Caki2 (cell line): ENCODE data around the gene CCM2. TPM values are rescaled to one million over a fixed set of nuclear protein-coding genes. Genes with fewer than 3 reads are reported as not detected.
"Not testable (repeated sequence)": the region's sequence is repeated elsewhere in the genome, so short reads cannot be mapped to it uniquely, and the experiment has no call there.

Experiments used
- DNase-seq: peaks from one replicate; pipeline ENCODE4 v3.0.0-alpha.2; 2015; ENCODE audit warnings: low read depth
- in situ Hi-C: cut with HindIII; loops from 2 replicates; pipeline ENCODE4 v1.10.0; 2016; ENCODE audit warnings: low sequenced_read_pairs, low pct_unique_long_range_greater_than_20kb, mixed read lengths
- total RNA-seq: library from RNA; depleted of rRNA; stranded (reverse); fragments of >200 nt; shearing (Covaris generic); gene quantifications from 2 replicates; pipeline ENCODE4 v1.2.3, GENCODE V29; 2014; ENCODE audit warnings: low replicate concordance

CCM2 gene
- total RNA-seq, 1 experiment from 2014 or later, result 81.5 TPM

DNA sequence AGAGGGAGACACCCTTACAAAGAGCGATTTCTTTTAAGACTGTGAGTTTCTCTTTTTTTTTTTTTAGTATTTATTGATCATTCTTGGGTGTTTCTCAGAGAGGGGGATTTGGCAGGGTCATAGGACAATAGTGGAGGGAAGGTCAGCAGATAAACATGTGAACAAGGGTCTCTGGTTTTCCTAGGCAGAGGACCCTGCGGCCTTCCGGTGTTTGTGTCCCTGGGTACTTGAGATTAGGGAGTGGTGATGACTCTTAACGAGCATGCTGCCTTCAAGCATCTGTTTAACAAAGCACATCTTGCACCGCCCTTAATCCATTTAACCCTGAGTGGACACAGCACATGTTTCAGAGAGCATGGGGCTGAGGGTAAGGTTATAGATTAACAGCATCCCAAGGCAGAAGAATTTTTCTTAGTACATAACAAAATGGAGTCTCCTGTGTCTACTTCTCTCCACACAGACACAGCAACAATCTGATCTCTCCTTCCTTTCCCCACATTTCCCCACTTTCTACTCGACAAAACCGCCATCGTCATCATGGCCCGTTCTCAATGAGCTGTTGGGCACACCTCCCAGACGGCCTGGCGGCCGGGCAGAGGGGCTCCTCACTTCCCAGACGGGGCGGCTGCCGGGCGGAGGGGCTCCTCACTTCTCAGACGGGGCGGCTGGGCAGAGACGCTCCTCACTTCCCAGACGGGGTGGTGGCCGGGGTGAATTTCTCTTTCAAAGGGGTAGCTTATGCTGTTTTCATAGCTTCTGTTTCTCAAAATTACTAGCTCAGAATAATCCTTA is 7.8 kb upstream of the CCM2 start:
- in situ Hi-C loops, result not testable (repeated sequence)

DNA sequence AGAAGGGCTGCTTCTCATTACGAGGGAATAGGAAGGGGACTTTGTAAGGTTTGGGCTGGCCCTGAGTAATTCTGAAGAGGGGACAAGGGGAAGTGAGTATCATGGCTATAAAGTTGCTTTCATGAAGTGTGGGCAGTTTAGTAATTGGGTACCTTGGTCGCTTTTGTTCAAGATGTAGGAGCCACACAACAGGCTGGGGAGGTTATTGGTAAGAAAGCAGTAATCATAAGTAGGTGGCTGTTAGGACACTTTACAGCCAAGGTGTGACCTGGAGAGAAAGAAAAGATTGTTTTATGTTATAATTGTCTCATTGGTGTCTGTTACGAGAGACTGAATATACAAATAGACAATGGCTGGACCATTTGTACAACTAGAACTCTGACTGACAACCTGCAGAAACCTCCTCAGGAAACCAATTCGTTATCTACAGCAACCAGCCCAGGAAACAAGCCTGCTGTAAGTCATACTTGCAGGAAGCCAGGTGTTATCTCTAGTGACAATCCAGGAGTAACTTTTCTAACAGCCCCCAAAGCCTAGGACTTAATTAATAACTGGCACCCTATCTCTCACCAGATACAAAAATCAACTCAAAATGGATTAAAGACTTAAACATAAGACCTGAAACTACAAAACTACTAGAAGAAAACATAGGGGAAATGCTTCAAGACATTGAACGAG is 5.0 kb upstream of the CCM2 start:
- no peak for DNase-seq
- in situ Hi-C loops, result no loop called here

More for the DNA sequence above, 7.8 kb upstream of the CCM2 start:
- not testable (repeated sequence) for DNase-seq

DNA sequence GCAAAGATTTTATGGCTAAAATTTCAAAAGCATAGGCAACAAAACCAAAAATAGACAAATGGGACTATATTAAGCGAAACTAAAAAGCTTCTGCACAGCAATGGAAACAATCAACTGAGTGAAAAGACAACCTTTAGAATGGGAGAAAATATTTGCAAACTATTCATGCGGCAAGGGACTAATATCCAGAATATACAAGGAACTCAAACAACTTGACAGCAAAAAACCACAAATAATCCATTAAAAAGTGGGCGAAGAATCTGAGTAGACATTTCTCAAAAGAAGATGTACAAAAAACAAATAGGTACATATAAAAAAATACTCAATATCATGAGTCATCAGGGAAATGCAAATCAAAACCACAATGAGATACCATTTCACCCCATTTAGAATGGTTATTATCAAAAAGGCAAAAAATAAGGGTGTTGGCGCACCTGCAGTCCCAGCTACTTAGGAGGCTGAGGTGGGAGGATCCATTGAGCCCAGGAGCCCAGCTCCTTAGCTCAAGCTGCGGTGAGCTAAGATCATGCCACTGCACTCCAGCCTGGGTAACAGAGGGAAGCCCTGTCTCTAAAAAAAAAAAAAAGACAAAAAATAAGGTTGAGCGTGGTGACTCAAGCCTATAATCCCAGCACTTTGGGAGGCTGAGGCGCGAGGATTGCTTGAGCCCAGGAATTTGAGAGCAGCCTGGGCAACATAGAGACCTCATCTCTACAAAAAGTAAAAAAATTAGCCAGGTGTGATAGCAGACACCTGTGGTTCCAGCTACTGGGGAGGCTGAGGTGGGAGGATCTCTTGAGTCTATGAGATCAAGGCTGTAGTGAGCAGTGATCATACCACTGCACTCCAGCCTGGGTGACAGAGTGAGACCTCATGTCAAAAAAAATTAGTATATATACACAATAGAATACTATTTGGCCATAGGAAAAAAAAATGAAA is 4.2 kb upstream of the CCM2 start:
- in situ Hi-C loops, result no loop called here
- DNase-seq, result no peak

DNA sequence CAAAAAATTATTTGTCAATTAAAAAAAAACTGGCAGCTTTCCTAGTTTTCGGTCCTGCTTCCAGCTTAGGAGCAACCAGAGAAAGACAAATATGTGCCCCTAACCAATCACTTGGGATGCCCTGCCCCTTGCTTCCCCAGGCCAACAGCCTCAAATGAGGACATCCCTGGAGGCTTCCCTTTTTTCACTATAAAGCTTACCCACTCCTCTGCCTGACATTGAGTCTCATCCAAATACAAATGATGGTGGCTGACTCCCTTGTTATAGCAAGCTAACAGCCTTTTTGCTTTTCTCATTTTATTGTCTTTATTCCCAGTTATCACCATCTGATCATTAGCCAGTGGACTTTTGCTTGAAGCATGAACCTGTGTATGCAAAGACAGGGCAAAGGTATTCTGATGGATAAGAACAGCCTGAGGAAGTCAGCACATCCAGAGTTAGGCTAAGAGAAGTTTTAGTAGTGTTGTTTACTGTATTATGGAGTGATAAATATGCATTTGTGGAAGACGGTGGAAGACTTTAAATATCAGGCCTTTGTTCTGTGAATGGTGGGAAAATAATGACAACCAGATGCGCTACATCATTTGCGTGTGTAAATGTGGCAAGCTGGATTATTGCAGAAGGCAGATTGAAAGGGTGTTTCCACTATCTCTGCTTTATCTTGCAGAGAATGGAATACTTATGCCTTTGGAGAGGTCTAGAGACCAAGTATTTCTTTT is 1.7 kb upstream of the CCM2 start:
- in situ Hi-C loops, result no loop called here

DNA sequence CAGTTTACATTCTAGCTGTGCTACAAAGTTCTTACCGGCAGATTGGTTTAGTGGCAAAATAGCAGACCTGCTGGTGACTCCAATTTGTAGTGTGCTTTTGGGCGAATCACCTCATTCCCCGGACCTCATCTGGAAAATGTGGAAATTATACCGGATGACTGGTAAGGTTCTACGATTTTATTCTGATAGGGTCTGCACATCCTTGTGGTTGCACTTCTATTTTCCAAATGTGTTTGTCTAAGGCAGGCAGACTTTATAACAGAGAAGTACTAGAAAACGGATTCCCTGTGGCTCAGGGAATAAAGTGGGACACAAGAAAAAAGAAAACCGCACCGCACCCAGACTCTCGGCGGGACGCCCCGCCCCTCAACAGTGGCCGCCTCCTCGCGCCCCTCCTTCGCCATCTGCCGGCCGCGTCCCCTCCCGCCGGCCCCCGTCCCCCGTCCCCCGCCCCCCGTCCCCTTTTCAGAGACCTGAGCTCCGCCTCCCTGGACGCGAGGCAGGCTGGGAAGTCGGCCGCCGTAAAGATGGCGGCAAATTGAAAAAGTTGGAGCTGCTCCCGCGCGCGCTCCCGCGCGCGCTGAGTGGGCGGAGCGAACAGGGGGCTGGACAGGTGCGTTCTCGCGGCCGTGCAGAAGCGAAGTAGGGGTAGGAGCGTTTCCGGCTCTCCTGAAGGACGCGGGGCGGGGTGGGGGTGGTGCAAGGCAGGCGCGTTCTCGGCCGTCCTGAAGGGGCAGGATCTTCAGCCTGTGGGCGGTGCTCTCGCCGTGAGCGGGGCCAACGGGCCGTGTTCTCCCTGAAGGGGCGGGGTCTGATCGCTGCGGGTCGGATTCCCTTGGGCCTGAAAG is 532 bp upstream of the CCM2 start:
- in situ Hi-C loops, result no loop called here
- DNase-seq, result peak; percentile 100

More for the DNA sequence above, 1.7 kb upstream of the CCM2 start:
- no peak for DNase-seq

DNA sequence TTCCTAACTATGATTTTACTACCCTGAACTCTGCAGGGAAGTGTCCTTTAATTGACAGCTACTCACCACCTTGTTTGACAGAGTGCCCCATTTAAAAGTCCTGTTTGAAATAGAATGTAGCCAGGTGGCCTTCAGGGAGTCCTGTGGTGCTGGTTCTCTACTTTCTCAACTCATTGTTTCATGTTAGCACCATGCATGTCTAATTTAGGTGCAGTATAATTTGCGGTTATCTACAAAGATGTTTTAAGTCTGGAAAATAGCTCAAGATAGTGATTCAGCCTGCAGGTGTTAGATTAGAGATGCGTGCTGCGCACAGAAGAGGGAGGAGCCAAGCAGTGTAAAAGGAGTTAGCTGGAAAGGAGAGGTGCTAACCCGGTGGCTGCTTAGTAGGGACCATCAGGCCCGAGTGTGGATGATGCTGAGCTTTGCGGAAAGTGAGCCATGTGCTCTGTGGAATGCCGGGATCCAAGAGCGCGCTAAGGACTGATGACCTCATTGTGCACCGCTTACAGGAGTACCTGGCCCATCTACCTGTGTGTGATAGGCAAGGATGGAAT is 1.2 kb downstream of the CCM2 start:
- DNase-seq, result peak; percentile 37
- in situ Hi-C loops, result no loop called here

DNA sequence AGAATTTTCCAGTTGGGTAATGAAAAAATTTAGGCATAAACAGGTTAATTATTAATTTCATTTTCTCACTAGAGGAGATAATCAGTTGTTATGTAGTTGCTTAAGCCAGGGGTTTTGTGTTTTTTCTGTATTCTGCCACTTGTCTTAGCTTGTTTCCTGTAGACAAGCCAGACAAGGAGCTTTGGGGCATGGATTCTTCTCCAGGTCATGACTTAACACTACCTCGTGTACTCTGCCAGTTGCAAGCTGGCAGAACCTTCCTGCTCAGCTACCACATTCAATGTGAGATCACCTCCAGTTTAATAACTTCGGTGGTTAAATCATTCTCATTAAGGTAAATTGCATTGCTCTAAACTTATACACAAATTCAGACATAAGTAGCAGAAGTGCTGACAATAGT is 1.8 kb downstream of the CCM2 start:
- in situ Hi-C loops, result no loop called here

DNA sequence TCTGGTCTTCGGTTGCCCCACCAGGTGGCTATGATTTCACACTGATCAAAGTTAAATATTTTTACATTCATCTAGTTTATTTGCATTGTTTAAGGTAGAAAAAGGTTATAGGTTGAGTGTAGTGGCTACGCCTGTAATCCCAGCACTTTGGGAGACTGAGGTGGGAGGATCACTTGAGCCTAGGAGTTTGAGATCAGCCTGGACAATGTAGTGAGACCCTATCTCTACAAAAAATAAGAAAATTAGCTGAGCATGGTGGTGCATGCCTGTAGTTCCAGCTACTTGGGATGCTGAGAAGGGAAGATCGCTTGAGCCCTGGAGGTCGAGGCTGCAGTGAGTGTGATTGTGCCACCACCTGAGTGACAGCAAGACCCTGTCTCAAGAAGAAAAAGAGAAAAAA is 3.8 kb downstream of the CCM2 start:
- in situ Hi-C loops, result no loop called here
- DNase-seq, result no peak

More for the DNA sequence above, 1.8 kb downstream of the CCM2 start:
- DNase-seq, result no peak

DNA sequence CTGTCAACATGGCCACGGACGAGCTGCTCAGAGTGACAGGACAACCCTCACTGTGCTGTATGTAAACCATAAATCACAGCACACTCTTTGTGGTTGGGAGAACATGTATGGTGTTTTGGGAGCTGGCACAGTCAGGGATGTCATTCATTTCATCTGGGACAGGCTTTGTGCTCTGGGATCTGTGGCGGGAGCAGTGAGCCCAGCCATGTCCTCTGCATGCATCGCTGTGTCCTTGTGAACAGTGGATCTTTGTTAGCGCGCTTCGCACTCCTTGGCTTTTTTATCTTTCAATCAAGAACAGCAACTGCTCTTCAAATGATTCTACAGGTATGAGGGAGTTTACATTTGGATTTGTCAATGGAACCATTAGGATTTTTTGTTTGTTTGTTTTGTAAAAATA is 7.1 kb downstream of the CCM2 start:
- no peak for DNase-seq
- in situ Hi-C loops, result no loop called here

DNA sequence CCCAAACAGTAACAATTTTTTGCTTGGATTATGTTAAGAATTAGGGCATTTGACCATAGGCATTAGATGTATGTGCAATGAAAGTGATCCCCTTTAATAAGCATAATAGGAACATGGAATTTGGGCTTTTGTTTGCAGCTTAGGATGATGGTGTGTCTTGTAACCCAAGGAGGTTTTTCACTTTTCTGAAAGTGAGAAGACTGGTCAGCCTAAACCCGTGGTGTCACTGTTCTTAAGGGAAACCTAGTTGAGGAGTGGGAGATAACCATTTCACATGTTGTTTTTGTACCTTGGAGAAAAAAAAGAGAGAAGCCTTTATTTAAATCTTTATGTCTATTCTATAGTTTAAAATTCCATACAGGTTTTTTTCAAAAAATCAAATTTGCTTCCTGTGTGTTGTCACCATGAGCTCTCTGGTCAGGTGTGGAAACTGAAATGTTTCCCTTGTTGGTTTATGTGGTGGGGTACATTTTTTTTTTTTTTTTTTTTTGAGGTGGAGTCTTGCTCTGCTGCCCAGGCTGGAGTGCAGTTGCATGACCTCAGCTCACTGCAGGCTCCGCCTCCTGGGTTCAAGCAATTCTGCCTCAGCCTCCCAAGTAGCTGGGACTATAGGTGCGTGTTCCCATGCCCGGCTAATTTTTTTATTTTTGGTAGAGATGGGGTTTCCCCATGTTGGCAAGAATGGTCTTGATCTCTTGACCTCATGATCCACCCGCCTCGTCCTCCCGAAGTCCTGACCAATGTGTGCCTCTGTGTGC is 7.7 kb downstream of the CCM2 start:
- DNase-seq, result no peak
- in situ Hi-C loops, result no loop called here

DNA sequence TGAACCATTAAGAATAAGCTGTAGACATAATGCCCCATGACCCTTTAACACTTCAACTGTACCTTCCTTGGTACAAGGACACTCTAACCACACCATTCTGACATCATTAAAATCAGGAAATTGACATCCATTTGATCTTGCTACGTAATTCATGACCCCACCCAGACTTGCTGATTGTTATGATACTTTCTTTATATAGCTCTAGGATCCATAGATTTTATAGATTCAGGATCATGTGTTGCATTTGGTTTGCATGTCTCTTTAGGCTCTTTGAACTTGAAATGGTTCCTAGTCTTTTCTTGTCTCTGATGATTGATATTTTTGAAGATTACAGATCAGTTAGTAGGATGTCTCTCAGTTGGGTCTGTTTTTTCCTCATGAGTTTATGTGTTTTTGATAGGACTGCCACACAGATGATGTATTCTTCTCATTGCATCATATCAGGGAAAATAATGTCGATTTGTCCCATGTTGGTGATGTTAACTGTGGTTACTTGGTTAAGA is 13.5 kb downstream of the CCM2 start:
- in situ Hi-C loops, result no loop called here
- DNase-seq, result no peak

DNA sequence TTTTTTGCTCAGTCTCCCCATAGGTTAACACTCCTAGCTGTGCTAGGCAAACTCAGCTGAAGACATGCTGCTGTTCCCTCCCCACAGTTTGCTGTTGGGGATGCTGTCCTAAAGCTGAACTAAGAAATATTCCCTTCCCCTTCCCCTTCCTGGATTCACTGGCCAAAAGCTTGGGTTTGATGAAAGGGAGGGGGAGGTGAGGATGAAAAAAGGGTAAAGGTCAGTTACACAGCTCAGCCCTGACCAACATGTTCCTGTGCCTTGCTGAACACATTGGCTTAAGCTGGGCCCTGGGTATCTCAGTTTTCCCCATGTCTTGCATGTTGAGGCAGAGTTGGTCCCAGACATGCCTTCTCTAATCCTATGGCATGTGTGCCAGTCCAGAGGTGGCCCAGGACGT is 15.3 kb downstream of the CCM2 start:
- DNase-seq, result no peak
- in situ Hi-C loops, result no loop called here

DNA sequence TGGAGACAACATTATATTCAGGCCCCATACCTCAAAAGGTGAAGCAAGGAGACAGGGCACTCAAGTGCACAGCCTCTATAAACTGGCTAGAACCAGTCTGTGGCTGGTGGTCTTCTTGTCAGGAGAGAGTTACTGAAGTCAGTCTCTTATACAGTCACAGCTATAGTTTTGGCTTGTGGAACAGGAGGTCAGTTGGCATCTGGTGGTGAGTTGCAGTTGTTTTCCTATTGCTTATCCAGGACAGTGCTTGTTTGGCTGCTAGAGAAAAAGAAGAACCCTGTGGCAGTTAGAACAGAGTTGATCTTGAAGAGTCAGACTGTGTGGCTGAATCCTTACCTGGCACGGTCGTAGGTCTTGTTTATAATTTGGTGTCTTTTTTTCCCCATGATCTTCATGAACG is 17.3 kb downstream of the CCM2 start:
- in situ Hi-C loops, result no loop called here
- no peak for DNase-seq

DNA sequence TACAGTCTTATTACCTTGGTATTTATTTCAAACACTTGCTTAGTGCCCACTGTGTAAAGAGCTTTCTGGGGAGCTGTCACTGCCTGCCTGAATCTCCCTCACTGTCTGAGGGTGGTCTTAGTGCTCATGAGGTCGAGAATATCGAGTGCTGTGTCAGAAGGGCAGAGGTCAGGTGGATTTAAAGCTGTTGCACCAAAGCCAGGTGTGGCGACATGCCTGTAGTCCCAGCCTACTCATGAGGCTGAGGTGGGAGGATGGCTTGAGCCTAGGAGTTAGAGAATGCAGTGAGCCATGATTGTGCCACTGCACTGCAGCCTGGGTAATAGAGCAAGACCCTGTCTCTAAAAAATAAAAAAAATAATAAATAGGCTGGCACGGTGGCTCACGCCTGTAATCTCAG is 20.9 kb downstream of the CCM2 start:
- DNase-seq, result no peak

DNA sequence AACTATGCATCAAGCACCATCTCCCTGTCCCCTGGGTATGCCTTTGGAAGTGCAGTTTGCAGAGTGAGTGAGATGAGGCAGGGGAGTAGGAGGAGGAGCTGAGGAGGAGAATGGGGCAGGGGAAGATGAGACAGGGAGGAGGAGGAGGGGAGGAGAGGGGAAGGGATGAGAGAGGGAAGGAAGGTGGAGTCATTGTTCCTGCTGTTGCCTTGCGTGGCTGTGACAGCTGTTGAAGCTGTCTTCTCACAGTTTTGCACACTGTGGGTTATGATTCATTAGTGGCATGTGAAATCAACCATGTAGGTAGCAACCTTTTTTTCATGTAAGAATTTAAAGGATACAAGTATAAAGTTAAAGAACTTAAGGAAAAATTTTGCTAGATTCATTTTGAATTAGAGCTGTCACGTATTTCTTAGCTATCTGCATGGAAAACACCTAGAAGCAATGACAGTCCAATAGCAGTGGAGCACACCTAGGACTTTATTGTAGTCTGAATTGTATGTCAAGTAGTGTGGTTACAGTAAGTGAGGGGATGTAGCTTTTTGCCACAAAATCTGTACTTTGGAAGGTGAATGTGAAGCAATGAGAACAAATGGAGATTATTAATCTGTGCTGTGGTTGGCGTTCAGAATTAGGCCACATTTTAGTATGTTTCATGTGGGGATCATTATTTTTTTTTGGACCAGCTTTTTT is 21.7 kb downstream of the CCM2 start:
- in situ Hi-C loops, result no loop called here
- DNase-seq, result peak; percentile 60

More for the DNA sequence above, 20.9 kb downstream of the CCM2 start:
- in situ Hi-C loops, result no loop called here
